ENCODE measurements around the gene NT5DC1. TPM values are rescaled to one million over a fixed set of nuclear protein-coding genes. Genes with fewer than 3 reads are reported as not detected.

The NT5DC1 gene
- total RNA-seq, 4 donors from 2014 or later, result 4.2 to 23.5 (median 7.0) TPM

- H3K9me3 ChIP-seq, result peaks cover 0 to 23% (median 4%) of the 10 kb centered on the region in 4 donors
- no peaks in the 10 kb centered on the region for H3K4me1 ChIP-seq
- peaks cover 0 to 18% (median 0%) of the 10 kb centered on the region in 3 donors for H3K36me3 ChIP-seq
- H3K27me3 ChIP-seq, result no peaks in the 10 kb centered on the region
- H3K4me3 ChIP-seq, result no peak overlapping the region
- H3K27ac ChIP-seq, result no peak overlapping the region
- 87 to 91% methylated on average over 5 of the region's 5 CpGs for WGBS, 2 donors
- TF ChIP-seq POLR2A (IDR thresholded peaks at IDR 0.05), result no peak
- TF ChIP-seq CTCF (IDR thresholded peaks at IDR 0.05), result no peak
- TF ChIP-seq EP300 (IDR thresholded peaks at IDR 0.05), result no peak
- DNase-seq (ENCODE audit: low spot score in 2 of 2), result no peak
Measured at GRCh38 chr6:116170358-116171057, 69.9 kb downstream of the NT5DC1 start.

- Histone ChIP-seq H3K4me1 (no peaks in the 10 kb centered on the region), H3K9me3 (peaks cover 0 to 18% (median 3%) of the 10 kb centered on the region in 4 donors), H3K36me3 (peaks cover 0 to 23% (median 0%) of the 10 kb centered on the region in 3 donors), H3K4me3 (no peak overlapping the region), H3K27ac (no peak overlapping the region), H3K27me3 (no peaks in the 10 kb centered on the region)
- WGBS, 2 donors, result 59 to 63% methylated on average over 3 of the region's 3 CpGs
- TF ChIP-seq POLR2A (IDR thresholded peaks at IDR 0.05) (no peak), CTCF (IDR thresholded peaks at IDR 0.05) (no peak), EP300 (IDR thresholded peaks at IDR 0.05) (no peak)
- no peak for DNase-seq (ENCODE audit: low spot score in 2 of 2)
Measured at GRCh38 chr6:116173928-116174327, 73.3 kb downstream of the NT5DC1 start.

DNA sequence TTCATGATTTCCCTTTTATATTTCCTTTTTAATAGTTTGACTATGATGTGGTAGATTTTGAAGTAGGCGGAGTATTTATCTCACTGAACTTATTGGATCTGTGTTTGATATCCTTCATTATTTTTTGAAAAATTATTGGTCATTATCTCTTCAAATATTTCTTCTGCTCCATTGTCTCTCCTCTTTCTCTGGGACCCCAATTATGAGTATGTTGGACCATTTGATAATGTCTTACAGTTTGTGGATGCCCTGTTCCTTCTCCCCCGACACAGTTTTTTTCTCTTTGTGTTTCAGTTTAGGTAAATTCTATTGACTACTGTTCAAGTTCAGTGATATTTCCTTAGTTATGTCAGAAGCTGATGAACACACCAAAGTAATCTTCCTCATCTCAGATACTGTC, 74.7 kb downstream of the NT5DC1 start:
- Histone ChIP-seq H3K36me3 (peaks cover 0 to 22% (median 0%) of the 10 kb centered on the region in 3 donors), H3K27ac (no peak overlapping the region), H3K4me1 (no peaks in the 10 kb centered on the region), H3K9me3 (peaks cover 0 to 18% (median 3%) of the 10 kb centered on the region in 4 donors), H3K27me3 (no peaks in the 10 kb centered on the region), H3K4me3 (no peak overlapping the region)
- no peak for TF ChIP-seq EP300 (IDR thresholded peaks at IDR 0.05)
- WGBS, 2 donors, result 96 to 97% methylated on average over 2 of the region's 2 CpGs
- DNase-seq (ENCODE audit: low spot score in 2 of 2), result no peak

GRCh38 chr6:116176596-116176995, 75.9 kb downstream of the NT5DC1 start:
- no peak overlapping the region for H3K4me3 ChIP-seq
- H3K27ac ChIP-seq, result no peak overlapping the region
- H3K36me3 ChIP-seq, result peaks cover 0 to 22% (median 0%) of the 10 kb centered on the region in 3 donors
- H3K27me3 ChIP-seq, result no peaks in the 10 kb centered on the region
- no peaks in the 10 kb centered on the region for H3K4me1 ChIP-seq
- no peak for DNase-seq (ENCODE audit: low spot score in 2 of 2)
- WGBS, 2 donors, result 74 to 77% methylated on average over 2 of the region's 2 CpGs
- TF ChIP-seq POLR2A (IDR thresholded peaks at IDR 0.05), result no peak
- no peak for TF ChIP-seq EP300 (IDR thresholded peaks at IDR 0.05)
- no peak for TF ChIP-seq CTCF (IDR thresholded peaks at IDR 0.05)
- H3K9me3 ChIP-seq, result peaks cover 0 to 18% (median 3%) of the 10 kb centered on the region in 4 donors

- Histone ChIP-seq H3K4me3 (no peak overlapping the region), H3K27ac (no peak overlapping the region), H3K27me3 (no peaks in the 10 kb centered on the region), H3K4me1 (no peaks in the 10 kb centered on the region), H3K36me3 (peaks cover 0 to 10% (median 0%) of the 10 kb centered on the region in 3 donors), H3K9me3 (peaks cover 0 to 10% (median 0%) of the 10 kb centered on the region in 4 donors)
- TF ChIP-seq EP300 (IDR thresholded peaks at IDR 0.05) (no peak), CTCF (IDR thresholded peaks at IDR 0.05) (no peak), POLR2A (IDR thresholded peaks at IDR 0.05) (no peak)
- no peak for DNase-seq (ENCODE audit: low spot score in 2 of 2)
Measured at GRCh38 chr6:116180375-116180774, 79.7 kb downstream of the NT5DC1 start.

Measured in tibial nerve (tissue), 4 donors.